Pancreas (tissue), 10 donors: ENCODE results near the gene SRSF5. TPM values are rescaled to one million over a fixed set of nuclear protein-coding genes. Genes with fewer than 3 reads are reported as not detected.
A peak's percentile ranks its signal among the peaks of the same experiment; 100 is the strongest.

ENCODE experiments used
- ATAC-seq, 4 donors: fragments of 200-7000 bp; cut with Tn5 transposase; one replicate each; pipeline versions ENCODE4 v1.8.0 to v1.9.1; 2020; ENCODE audit warnings: mild to moderate bottlenecking in 4 of 4, moderate library complexity in 4 of 4
- DNase-seq, 6 donors: peaks; one replicate each; pipeline ENCODE4 v3.0.0-alpha.2; 2020
- FAIRE-seq: peaks from 2 replicates; lab custom pipeline; 2012; peaks lifted over from hg19 to GRCh38; lab: Jason Lieb, UNC
- H3K27ac ChIP-seq, 4 donors: fragments of 200-600 bp; sonication (generic); 1 replicate in 3 of 4; 2 replicates in 1 of 4; pipeline versions ENCODE4 v1.5.0 to v1.8.0; 2020
- H3K27me3 ChIP-seq, 4 donors: fragments of 200-600 bp; one replicate each; pipeline ENCODE4 v1.8.0; 2021
- H3K36me3 ChIP-seq, 3 donors: fragments of 200-600 bp; sonication (generic) in 1 of 3; one replicate each; pipeline versions ENCODE4 v1.5.0 to v1.8.0; 2020 to 2021
- H3K4me1 ChIP-seq, 3 donors: fragments of 200-600 bp; one replicate each; pipeline ENCODE4 v1.8.0; 2021
- H3K4me3 ChIP-seq, 4 donors: fragments of 200-600 bp; sonication (generic) in 2 of 4; one replicate each; pipeline versions ENCODE4 v1.5.0 to v1.8.0; 2020 to 2021
- H3K9me3 ChIP-seq, 4 donors: fragments of 200-600 bp; one replicate each; pipeline ENCODE4 v1.8.0; 2021
- CTCF ChIP-seq, 4 donors: fragments of 200-600 bp; sonication (generic) in 3 of 4; IDR thresholded peaks; one replicate each; pipeline versions ENCODE4 v1.5.0 to v1.8.0; 2021; ENCODE audit warnings: antibody characterized with exemption in 4 of 4
- WGBS, 2 donors: extraction: QIAGEN DNeasy Blood & Tissue Kit; methylation state at CpG; one replicate each; pipeline ENCODE4 v1.1.7; 2013; 5-methylcytosine and 5-hydroxymethylcytosine counted together
- intact Hi-C, 3 donors: fragments of 100-400 bp; cut with DNase I; formaldehyde crosslinking; loops; one replicate each; pipeline versions ENCODE4 v1.11.1 to v1.14.2; 2022
- polyA plus RNA-seq, 2 donors: library from polyadenylated mRNA; stranded (reverse); fragments of 200-250 nt; gene quantifications; one replicate each; pipeline ENCODE4 v1.2.3, GENCODE V29; 2013
- total RNA-seq, 6 donors: library from RNA; stranded (reverse); fragmentation: NEBNext Ultra II Directional in 4 of 6; extraction: Animal tissue kit (Norgen Biotek cat#: 25700) in 4 of 6; gene quantifications; one replicate each; pipeline versions ENCODE4 v1.2.1 to v1.2.4, GENCODE V29; 2021 to 2023
- donor health status: healthy with polysubstance abuse.
- donor health status: DM: no; HTN: no; CAD: no; lungs with moderate emphysema.
- donor health status: DM: no; HTN: no; CAD: no.
- donor health status: control.
- donor health status: control.
- donor health status: Bipolar disorder and iron deficiency.
- donor health status: DM: yes; HTN: yes; CAD: no.
- donor health status: DM: no; HTN: no; CAD: no.
- donor health status: DM: no; HTN: no; CAD: no.
- donor health status: DM: yes; HTN: yes; CAD: no.

SRSF5 gene
- total and polyA plus RNA-seq, 8 donors = 78.0 to 314 (median 135) TPM

GRCh38 chr14:69797573-69798338 is 30.8 kb downstream of the SRSF5 start:
- FAIRE-seq (no peak), DNase-seq (no peak), ATAC-seq (no peak)
- Histone ChIP-seq H3K9me3 (no peaks in the 10 kb centered on the region), H3K27me3 (no peaks in the 10 kb centered on the region), H3K36me3 (no peaks in the 10 kb centered on the region), H3K27ac (no peak overlapping the region), H3K4me3 (no peak overlapping the region), H3K4me1 (no peaks in the 10 kb centered on the region)
- TF ChIP-seq CTCF (IDR thresholded peaks at IDR 0.05) = no peak
- 87 to 88% methylated on average over 5 of the region's 5 CpGs for WGBS, 2 donors
- intact Hi-C loops = no loop called here

- H3K27me3 ChIP-seq = no peaks in the 10 kb centered on the region
- no peaks in the 10 kb centered on the region for H3K4me1 ChIP-seq
- no peak overlapping the region for H3K4me3 ChIP-seq
- WGBS, 2 donors = 95% methylated on average over 4 of the region's 4 CpGs
- intact Hi-C loops = no loop called here
- TF ChIP-seq CTCF (IDR thresholded peaks at IDR 0.05) = no peak
- no peak overlapping the region for H3K27ac ChIP-seq
- ATAC-seq (no peak), FAIRE-seq (no peak), DNase-seq (no peak)
- no peaks in the 10 kb centered on the region for H3K36me3 ChIP-seq
- no peaks in the 10 kb centered on the region for H3K9me3 ChIP-seq
These were observed 31.4 kb downstream of the SRSF5 start for GRCh38 chr14:69798339-69798735.

GRCh38 chr14:69803753-69804152 is 36.8 kb downstream of the SRSF5 start:
- intact Hi-C loops = no loop called here
- no peak overlapping the region for H3K4me3 ChIP-seq
- no peaks in the 10 kb centered on the region for H3K9me3 ChIP-seq
- DNase-seq = no peak
- peak in 1 of 4 donors; percentile 8 for TF ChIP-seq CTCF (IDR thresholded peaks at IDR 0.05)
- no peak overlapping the region for H3K27ac ChIP-seq
- no peaks in the 10 kb centered on the region for H3K36me3 ChIP-seq
- no peak for ATAC-seq
- no peak for FAIRE-seq
- H3K27me3 ChIP-seq = peaks cover 0 to 4% (median 0%) of the 10 kb centered on the region in 4 donors
- no peaks in the 10 kb centered on the region for H3K4me1 ChIP-seq

GRCh38 chr14:69804902-69805301 is 38.0 kb downstream of the SRSF5 start:
- Histone ChIP-seq H3K27ac (no peak overlapping the region), H3K9me3 (no peaks in the 10 kb centered on the region), H3K4me3 (no peak overlapping the region), H3K27me3 (peaks cover 0 to 4% (median 0%) of the 10 kb centered on the region in 4 donors), H3K4me1 (no peaks in the 10 kb centered on the region), H3K36me3 (no peaks in the 10 kb centered on the region)
- DNase-seq (no peak), ATAC-seq (no peak), FAIRE-seq (no peak)
- 72 to 84% methylated on average over 2 of the region's 2 CpGs for WGBS, 2 donors
- intact Hi-C loops = no loop called here
- TF ChIP-seq CTCF (IDR thresholded peaks at IDR 0.05) = no peak

- no peaks in the 10 kb centered on the region for H3K9me3 ChIP-seq
- no peaks in the 10 kb centered on the region for H3K36me3 ChIP-seq
- H3K4me3 ChIP-seq = no peak overlapping the region
- H3K27ac ChIP-seq = no peak overlapping the region
- WGBS, 2 donors = 72 to 84% methylated on average over 1 of the region's 1 CpG
- DNase-seq (no peak), ATAC-seq (no peak), FAIRE-seq (no peak)
- no peaks in the 10 kb centered on the region for H3K4me1 ChIP-seq
- intact Hi-C loops = no loop called here
- no peak for TF ChIP-seq CTCF (IDR thresholded peaks at IDR 0.05)
- peaks cover 0 to 4% (median 0%) of the 10 kb centered on the region in 4 donors for H3K27me3 ChIP-seq
These were observed 40.2 kb downstream of the SRSF5 start for GRCh38 chr14:69807192-69807591.
